Measurements from ENCODE around the gene AUH. TPM values are rescaled to one million over a fixed set of nuclear protein-coding genes. Genes with fewer than 3 reads are reported as not detected.

The AUH gene, protein sequence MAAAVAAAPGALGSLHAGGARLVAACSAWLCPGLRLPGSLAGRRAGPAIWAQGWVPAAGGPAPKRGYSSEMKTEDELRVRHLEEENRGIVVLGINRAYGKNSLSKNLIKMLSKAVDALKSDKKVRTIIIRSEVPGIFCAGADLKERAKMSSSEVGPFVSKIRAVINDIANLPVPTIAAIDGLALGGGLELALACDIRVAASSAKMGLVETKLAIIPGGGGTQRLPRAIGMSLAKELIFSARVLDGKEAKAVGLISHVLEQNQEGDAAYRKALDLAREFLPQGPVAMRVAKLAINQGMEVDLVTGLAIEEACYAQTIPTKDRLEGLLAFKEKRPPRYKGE
- total RNA-seq = 11.1 and 14.0 TPM in 2 replicates

DNA sequence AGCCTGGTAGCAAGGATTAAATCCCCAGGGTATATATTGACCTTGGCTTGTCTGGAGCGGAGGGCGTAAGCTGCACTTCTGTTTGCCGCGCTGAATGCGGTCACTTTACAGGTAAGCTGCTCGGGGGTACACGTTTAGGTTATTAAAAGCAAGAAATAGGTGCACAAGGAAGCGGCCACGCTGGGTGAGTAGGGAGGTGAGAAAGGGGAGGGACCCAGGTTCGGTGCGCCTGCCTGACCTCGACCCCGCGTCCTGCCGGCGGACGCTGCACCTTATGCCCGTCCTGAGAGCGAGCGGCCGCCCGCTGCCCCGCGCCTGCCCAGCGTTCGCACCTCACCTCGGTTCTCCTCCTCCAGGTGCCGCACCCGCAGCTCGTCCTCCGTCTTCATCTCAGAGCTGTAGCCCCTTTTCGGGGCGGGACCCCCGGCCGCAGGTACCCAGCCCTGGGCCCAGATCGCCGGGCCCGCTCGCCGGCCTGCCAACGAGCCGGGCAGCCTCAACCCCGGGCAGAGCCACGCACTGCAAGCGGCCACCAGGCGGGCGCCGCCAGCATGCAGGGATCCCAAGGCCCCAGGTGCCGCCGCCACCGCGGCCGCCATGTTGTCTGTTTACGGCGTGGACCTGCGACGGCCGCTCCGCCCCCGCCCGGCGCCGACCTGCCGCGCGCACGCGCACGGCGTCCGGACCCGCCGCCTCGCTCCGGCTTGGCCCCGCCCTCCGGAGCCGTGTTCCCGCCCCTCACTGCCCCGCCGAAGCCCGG is at the start of gene AUH:
AUH (minus strand) TSS at position 628 of the 760 bp plus-strand sequence; CDS start at position 599, 29 bp downstream.
- H3K4me1 Mint-ChIP-seq = peaks cover 34% of the 10 kb centered on the region
- POLR2A ChIA-PET = interaction anchor here (0.6 to 1.8 kb wide), 6 partner anchors 62 to 502 kb away, joined by 3 to 5 read pairs (median 4); partner anchors contain the start of gene NFIL3
- H3K4me3 Mint-ChIP-seq = peak within 1 kb of the TSS; percentile 94
- ATAC-seq (ENCODE audit: low read depth) = peak; percentile 97
- peak within 1 kb of the TSS; percentile 89 for H3K27ac Mint-ChIP-seq
- peak; percentile 89 for DNase-seq
- peaks cover 18% of the 10 kb centered on the region for H3K36me3 Mint-ChIP-seq (ENCODE audit: low read depth)
- no peaks in the 10 kb centered on the region for H3K9me3 Mint-ChIP-seq
- TF ChIP-seq CTCF (IDR thresholded peaks at IDR 0.05) = no peak
- intact Hi-C loops (cut with micrococcal nuclease) = loop anchor here (1.0 to 5.0 kb wide), 5 partner anchors 63 to 366 kb away; no protein-coding TSS in a partner anchor
- no peaks in the 10 kb centered on the region for H3K27me3 Mint-ChIP-seq
- CTCF ChIA-PET = interaction anchor here (0.9 to 1.8 kb wide), 6 partner anchors 63 to 447 kb away, joined by 3 to 11 read pairs (median 4); partner anchors contain the start of gene NFIL3

GRCh38 chr9:91411096-91411771 is 49.5 kb upstream of the AUH start:
- no peak for TF ChIP-seq CTCF (IDR thresholded peaks at IDR 0.05)
- H3K9me3 Mint-ChIP-seq = no peaks in the 10 kb centered on the region
- no peak for DNase-seq
- H3K27ac Mint-ChIP-seq = no peak overlapping the region
- POLR2A ChIA-PET = interaction anchor here (0.7 kb wide), 1 partner anchor 88 kb away, joined by 4 read pairs; no protein-coding TSS in a partner anchor
- no peak overlapping the region for H3K4me3 Mint-ChIP-seq
- CTCF ChIA-PET = no interaction called here
- H3K4me1 Mint-ChIP-seq = peaks cover 29% of the 10 kb centered on the region
- ATAC-seq (ENCODE audit: low read depth) = no peak
- no peaks in the 10 kb centered on the region for H3K27me3 Mint-ChIP-seq
- intact Hi-C loops (cut with micrococcal nuclease) = no loop called here
- H3K36me3 Mint-ChIP-seq (ENCODE audit: low read depth) = peaks cover 15% of the 10 kb centered on the region

DNA sequence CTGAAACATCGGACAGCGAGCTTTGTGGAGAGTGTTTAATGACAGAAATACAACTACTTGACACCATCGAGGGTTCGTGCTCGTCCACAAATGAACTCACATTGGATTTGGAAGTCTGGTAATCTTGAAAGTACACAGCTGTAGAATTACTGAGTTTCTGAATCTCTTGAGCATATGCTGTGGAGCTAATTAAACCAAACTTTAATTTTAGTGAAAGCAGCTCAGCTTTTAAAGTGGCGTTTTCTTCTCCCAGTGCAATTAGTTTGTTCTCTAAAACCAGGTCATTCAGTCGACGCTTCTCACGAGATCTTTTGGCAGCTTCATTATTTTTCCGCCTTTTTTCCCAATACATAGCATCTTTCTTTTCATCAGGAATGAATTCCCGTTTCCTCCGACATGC is 48.4 kb upstream of the AUH start:
- intact Hi-C loops (cut with micrococcal nuclease) = no loop called here
- DNase-seq = no peak
- Mint-ChIP-seq H3K4me3 (no peak overlapping the region), H3K27me3 (no peaks in the 10 kb centered on the region), H3K36me3 (ENCODE audit: low read depth) (peaks cover 15% of the 10 kb centered on the region), H3K27ac (no peak overlapping the region), H3K4me1 (peaks cover 23% of the 10 kb centered on the region), H3K9me3 (no peaks in the 10 kb centered on the region)
- CTCF ChIA-PET = no interaction called here
- POLR2A ChIA-PET = no interaction called here
- ATAC-seq (ENCODE audit: low read depth) = no peak
- no peak for TF ChIP-seq CTCF (IDR thresholded peaks at IDR 0.05)

GRCh38 chr9:91408475-91408874 is 46.8 kb upstream of the AUH start:
- CTCF ChIA-PET = no interaction called here
- H3K27ac Mint-ChIP-seq = no peak overlapping the region
- intact Hi-C loops (cut with micrococcal nuclease) = no loop called here

More at GRCh38 chr9:91408475-91408874, 46.8 kb upstream of the AUH start:
- ATAC-seq (ENCODE audit: low read depth) = no peak
- peaks cover 18% of the 10 kb centered on the region for H3K4me1 Mint-ChIP-seq
- POLR2A ChIA-PET = no interaction called here
- DNase-seq = no peak
- TF ChIP-seq CTCF (IDR thresholded peaks at IDR 0.05) = no peak
- H3K4me3 Mint-ChIP-seq = no peak overlapping the region
- H3K27me3 Mint-ChIP-seq = no peaks in the 10 kb centered on the region
- H3K9me3 Mint-ChIP-seq = no peaks in the 10 kb centered on the region
- H3K36me3 Mint-ChIP-seq (ENCODE audit: low read depth) = peaks cover 15% of the 10 kb centered on the region

All from activated B cell treated with CpG ODN at 0.5 μM for 24 hours (primary cell).